Measurements from ENCODE around the gene CCNF.

Gene CCNF

GRCh38 chr16:2499890-2500429 is 70.7 kb downstream of the CCNF start:
- no peak for TF ChIP-seq CTCF (IDR thresholded peaks at IDR 0.05; ENCODE audit: low read length, missing control alignments)
- no peak overlapping the region for H3K4me3 ChIP-seq (replicated peaks; ENCODE audit: low read depth, low read length)
- DNase-seq (ENCODE audit: low read depth) = no peak

GRCh38 chr16:2500430-2500917 is 71.2 kb downstream of the CCNF start:
- DNase-seq (ENCODE audit: low read depth) = no peak
- H3K4me3 ChIP-seq (replicated peaks; ENCODE audit: low read depth, low read length) = no peak overlapping the region
- TF ChIP-seq CTCF (IDR thresholded peaks at IDR 0.05; ENCODE audit: low read length, missing control alignments) = no peak

- no peak overlapping the region for H3K4me3 ChIP-seq (replicated peaks; ENCODE audit: low read depth, low read length)
- TF ChIP-seq CTCF (IDR thresholded peaks at IDR 0.05; ENCODE audit: low read length, missing control alignments) = peak; percentile 92
- peak; percentile 86 for DNase-seq (ENCODE audit: low read depth)
These were observed 71.9 kb downstream of the CCNF start for GRCh38 chr16:2500918-2501750.

- no peak overlapping the region for H3K4me3 ChIP-seq (replicated peaks; ENCODE audit: low read depth, low read length)
- TF ChIP-seq CTCF (IDR thresholded peaks at IDR 0.05; ENCODE audit: low read length, missing control alignments) = no peak
These were observed 73.0 kb downstream of the CCNF start for GRCh38 chr16:2501946-2502895.

GRCh38 chr16:2505695-2506094 is 76.4 kb downstream of the CCNF start:
- H3K4me3 ChIP-seq (replicated peaks; ENCODE audit: low read depth, low read length) = no peak overlapping the region
- no peak for DNase-seq (ENCODE audit: low read depth)
- TF ChIP-seq CTCF (IDR thresholded peaks at IDR 0.05; ENCODE audit: low read length, missing control alignments) = no peak

More at GRCh38 chr16:2501946-2502895, 73.0 kb downstream of the CCNF start:
- no peak for DNase-seq (ENCODE audit: low read depth)

GRCh38 chr16:2507052-2507659 is 77.9 kb downstream of the CCNF start:
- no peak overlapping the region for H3K4me3 ChIP-seq (replicated peaks; ENCODE audit: low read depth, low read length)
- TF ChIP-seq CTCF (IDR thresholded peaks at IDR 0.05; ENCODE audit: low read length, missing control alignments) = no peak
- no peak for DNase-seq (ENCODE audit: low read depth)
